HG03196 (cell line): ENCODE data around the gene MRPL41.
A peak's percentile ranks its signal among the peaks of the same experiment; 100 is the strongest.
"Not testable (repeated sequence)": the region's sequence is repeated elsewhere in the genome, so short reads cannot be mapped to it uniquely, and the experiment has no call there.

ENCODE experiments used
- ATAC-seq: cut with Tn5 transposase; IDR thresholded peaks from one replicate; pipeline ENCODE4 v1.9.1; 2021; ENCODE audit not compliant: unreplicated experiment

The MRPL41 gene

DNA sequence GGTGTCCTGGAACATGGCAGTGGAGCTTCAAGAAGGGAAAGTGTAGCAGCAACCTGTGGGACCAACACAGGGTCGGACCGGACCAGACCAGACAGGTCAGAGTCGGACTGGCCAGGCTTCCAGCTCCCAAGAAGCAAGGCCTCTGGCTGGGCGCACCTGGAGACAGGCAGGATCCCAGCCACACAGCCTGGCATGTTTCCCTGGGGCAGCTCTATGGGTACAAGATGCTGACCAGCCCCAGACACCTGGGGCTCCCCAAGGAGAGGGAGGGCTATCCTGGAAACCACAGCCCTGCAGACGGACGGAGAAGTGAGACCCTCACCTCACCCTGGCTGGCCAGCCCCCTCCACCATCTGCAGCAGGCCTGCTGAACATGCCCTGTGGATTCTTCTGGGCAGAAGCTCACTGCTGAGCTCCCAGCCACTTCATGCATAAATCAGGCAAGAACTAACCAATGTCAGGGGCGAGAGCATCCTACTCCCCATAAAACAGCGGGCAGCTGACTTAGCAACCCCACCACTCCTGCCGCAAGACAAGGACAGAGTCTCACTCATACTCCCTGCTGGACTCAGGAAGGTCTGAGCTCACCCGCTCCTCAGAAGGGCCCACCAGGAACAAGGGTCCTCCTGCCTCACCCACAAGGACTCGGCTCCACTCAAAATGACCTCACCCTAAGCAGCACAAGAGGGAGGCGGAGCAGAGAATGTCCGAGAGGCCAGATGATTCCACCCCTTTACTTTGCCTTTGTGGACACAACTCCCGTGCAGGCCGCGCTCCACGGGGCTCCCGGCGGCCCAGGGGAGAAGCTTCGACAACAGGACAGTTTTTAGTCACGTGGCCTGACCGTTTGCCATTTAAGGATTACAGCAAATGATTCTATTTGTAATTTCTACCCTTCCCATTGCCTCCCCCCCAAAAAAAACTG is 29.9 kb downstream of the MRPL41 start:
- no peak for ATAC-seq

DNA sequence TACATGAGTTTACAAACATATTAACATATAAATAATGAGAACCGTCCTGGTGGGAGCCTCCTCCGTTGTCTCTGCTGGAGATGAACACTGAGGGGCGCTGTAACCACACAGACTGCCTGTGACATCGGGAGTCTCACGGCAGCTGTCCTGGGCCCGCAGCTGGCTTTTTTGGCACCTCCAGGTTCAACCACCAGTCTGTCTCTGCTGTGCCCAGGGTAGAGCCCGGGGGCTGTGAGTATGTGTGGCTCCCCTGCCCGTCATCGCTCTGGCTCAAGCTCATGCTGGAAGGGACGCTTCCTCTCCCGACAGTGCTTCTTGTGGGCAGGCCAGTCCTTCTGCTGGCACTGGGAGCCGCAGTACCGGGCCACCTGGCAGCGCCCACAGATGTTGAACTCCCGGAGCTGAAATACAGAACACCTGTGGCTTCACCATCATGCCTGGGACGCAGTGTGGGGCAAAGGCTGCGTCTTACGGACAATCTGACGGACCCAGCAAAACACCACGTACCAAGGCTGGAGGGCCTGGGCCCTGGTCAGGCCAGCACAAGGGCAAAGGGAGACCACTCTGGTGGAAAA is 30.7 kb downstream of the MRPL41 start:
- no peak for ATAC-seq

DNA sequence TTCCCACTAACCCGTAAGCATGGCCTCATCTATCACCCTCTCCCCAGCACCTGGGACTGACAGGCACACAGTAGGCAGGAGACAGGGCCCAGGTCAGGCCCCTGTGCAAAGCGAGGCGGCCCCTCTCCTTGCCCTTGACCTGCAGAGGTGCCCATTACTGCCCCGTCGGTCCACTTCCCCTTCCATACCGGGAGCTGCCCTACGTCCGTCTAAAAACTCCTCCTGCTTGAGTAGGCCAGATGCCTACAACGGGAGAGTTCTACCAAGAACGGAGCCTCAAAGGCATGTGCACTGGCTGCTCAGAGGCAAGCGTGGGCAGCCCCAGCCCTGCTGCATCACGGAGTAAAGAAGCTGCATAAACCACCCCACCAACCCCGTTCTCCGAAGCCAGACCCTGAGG is 31.7 kb downstream of the MRPL41 start:
- no peak for ATAC-seq

DNA sequence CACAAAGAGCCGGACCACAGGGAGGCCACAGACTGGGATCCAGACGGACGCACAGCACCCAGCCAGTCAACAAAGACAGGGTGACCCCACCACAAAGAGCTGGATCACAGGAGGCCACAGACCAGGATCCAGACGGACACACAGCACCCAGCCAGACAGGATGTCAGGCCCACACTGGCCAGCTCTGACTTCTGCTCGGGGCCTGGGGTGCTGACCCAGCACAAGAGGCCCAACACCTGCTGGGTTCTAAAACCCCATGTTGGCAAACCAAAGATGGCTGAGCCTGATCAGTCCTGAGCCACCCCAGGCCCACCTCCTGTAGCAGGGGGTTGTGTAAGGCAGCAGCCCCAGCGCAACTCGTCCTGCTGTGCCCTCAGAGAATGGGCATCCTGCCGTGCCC is 32.3 kb downstream of the MRPL41 start:
- no peak for ATAC-seq

DNA sequence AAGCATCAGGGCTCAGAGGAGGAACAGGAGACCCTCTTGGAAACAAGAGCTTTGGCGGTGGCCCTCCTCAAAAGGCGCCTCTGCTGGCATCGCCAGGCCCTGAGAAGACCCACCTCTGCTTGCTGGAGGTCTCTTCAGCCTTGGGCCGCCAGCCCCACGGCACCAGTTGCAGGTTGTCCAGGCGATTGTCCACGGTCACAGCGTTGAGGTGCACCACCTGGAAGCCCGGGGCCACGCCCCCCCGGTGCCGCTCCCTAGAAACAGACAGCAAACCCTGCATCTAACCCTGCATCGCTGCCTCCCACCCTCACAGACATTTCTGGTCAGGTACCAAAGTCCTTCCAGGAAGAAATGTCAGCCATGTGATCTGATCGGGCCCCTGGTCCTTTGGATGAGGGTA is 35.2 kb downstream of the MRPL41 start:
- no peak for ATAC-seq

DNA sequence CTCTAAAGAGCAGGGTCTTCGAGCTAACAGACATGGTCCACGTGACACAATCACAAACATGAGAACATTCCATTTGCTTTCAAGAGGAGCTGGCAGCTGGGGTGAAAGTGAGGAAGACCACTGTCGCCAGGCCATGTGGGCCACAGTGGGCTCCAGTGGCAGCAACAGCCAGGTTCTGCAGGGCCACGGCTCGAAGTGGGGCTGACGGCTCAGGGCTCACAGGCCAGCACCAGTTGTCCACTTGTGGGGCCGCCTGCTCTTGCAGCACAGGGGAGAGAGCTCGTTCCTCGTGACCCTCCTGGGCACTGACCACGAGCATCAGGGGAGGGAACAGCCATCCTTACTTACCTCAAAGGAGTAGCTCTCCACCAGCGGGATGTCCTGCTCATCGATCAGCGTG is 36.6 kb downstream of the MRPL41 start:
- ATAC-seq, result no peak

DNA sequence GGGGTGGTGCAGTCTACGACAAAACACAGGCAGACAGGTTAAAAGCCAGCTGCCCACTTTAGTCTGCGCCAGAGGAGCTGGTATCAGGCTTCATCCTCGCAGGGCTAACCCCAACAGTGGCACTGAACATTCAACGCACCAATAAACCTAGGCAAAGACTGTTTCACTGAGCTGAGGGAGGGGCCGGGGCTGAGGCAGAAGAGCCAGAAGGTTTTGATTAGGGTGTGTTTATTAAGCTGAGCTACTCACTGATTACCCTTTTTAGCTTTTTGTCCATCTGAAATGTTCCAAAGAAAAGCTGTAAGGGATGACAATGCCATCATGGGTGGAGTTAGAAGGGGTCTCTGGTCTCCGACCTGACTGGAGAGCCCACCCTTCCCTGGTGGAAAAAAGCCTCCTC is 37.2 kb downstream of the MRPL41 start:
- no peak for ATAC-seq

DNA sequence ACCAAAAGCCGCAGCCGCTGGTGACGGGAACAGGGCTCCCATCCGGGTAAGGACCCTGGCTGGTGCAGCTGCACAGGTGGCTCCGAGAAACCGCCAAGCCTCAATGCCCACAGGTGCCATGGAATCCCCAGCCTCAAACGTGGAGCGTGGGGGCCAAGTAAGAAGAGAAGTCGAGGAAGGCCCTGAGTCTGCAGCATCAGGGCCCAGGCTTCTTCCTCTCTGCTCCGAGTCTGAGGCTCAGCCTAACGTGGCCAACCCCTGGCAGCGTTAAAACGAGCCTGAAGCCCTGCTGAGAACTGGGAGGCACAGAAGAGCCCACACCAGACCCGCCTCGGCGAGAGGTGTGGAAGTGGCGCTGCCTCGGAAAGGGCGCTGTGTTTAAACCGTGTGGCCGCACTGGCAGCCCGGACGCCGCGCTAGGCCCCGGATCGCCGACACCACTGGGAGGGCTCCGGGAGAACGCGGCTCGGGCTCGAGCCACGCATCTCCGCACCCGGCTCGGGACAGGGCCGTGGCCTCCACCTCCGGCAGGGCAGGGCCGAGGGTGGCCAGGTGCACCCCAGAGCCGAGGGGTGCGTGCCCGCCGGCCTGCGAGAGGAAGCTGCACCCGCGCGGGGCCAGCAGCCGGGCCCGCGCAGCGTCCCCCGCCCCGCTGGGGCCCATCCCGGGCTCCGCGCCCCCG is 37.9 kb downstream of the MRPL41 start:
- ATAC-seq, result peak; percentile 22

DNA sequence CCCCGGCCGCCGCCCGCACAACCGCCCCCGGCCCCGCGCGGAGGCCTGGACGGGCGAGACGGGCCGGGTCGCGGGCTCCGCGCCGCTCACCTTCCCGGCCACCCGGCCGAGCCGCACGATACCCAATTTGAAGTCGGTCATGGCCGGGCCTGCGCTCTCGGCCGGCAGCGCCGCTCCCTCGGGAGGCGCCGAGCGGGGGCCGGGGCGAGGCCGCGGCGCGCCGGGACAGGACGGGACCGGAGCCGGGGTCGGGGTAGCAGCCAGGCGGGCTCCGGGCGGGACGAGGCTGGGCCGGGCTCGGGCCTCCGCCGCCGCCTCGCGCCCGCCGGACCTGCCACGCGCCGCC is 38.4 kb downstream of the MRPL41 start:
- ATAC-seq, result no peak

DNA sequence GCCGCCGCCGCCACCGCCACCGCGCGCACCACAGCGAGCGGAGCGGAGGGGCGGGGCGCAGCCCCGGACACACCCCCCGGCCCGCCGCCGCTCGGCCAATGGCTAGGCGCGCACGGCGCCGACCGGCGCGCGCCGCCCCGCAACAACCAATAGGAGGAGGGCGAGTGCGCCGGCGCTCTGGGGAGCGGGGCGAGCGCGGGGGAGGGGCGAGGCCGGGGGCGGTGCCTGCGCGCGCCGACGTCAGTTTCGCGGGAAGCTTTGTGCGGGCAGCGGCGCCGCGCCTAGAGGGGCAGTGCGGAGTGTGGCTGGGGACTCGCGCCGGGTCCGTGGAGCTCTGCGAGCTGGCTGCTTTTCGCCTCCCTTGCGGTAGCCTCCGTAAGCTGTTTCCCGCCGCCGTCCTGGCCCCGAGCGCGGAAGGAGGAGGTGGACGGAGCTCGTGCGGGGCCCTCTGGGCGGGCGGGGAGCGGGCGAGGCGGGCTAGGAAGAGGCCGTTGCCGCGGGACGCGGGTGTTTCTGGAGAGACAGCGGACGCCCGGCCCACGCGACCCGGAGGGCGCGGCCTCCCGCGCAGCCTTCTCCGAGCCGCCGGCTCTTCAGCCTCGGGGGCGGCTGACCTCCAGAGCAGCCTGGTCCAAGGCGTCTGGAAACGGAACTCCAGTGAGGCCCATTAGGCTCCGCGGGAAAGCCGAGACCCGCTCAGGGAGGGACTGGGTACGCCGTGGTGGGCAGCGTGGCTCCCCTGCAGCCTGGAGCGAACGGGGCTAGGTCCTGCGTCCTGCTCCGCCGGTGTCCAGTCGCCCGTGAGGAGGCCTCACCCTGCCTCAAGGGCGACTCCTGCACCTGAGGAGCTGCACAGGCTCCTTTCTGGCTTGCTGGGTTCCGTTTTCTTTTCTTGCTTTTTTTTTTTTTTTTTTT is 39.0 kb downstream of the MRPL41 start, which contains the start of gene ZMYND19:
Gene ZMYND19 (minus strand): TSS at position 44 of the 915 bp plus-strand sequence. CDS start 249 bp downstream, outside the sequence.
- peak; percentile 76 for ATAC-seq

DNA sequence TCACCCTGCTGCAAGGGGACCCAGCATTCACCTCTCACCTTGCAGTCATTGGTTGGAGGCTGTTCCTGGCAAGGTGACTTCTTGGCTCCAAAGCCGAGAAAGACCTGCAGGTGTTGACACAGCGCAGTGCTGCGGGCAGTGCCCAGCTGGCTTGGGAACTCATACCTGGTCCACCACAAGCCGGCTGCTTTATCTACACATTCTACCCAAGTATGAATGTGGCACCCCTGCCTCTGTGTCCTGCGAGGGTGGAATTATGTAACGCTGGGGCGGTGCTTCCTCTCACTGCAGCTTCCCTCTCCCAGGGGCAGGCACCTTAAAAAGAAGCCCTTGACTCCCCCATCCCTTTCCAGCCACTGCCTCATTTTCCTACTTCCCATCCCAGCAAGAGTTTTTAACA is 41.1 kb downstream of the MRPL41 start:
- no peak for ATAC-seq

DNA sequence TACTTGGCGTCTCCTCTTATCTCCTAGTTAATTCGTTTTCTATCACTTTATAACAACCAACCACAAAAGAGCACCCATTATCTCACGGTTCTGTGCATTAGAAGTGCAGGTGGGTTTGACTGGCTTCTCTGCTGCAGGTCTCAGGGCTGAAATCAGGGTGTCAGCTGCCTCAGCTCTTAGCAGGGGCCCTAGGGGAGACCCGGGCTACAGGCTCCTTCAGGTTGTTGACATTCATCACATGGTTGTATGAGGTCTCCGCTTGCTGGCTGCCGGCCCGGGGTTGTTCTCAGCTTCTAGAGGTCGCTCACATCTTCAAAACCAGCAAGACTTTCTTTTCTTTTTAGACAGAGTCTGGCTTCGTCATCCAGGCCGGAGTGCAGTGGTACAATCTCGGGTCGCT is 41.5 kb downstream of the MRPL41 start:
- no peak for ATAC-seq

DNA sequence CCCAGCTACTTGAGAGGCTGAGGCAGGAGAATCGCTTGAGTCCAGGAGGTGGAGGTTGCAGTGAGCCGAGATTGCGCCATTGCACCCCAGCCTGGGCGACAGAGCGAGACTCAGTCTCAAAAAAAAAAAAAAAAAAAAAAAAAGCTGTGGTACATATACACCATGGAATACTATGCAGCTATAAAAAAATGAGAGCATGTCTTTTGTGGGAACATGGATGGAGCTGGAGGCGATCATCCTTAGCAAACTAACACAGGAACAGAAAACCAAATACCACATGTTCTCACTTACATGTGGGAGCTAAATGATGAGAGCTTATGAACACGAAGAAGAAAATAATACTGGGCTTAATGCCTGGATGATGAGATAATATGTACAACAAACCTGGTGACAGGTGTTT is 44.9 kb downstream of the MRPL41 start:
- ATAC-seq, result not testable (repeated sequence)

DNA sequence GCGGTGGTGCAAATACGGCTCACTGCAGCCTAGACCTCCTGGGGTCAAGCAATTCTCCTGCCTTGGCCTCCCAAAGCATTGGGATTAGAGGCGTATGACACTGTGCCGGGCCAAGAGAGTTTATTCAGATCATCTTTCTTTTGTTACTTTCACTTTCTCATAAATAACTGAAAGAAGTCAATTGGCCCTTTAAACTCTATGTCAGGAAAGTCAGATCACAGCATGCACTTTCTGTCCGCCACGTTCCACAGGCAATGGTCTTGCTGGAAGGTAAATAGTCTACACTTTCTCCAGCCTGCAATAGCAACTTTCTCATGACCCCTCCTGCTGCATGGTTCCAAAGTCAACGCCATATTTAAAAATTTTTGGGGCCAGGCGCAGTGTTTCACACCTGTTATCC is 47.3 kb downstream of the MRPL41 start:
- ATAC-seq, result no peak
